Measurements from ENCODE around the gene PITPNM3.

Gene PITPNM3

DNA sequence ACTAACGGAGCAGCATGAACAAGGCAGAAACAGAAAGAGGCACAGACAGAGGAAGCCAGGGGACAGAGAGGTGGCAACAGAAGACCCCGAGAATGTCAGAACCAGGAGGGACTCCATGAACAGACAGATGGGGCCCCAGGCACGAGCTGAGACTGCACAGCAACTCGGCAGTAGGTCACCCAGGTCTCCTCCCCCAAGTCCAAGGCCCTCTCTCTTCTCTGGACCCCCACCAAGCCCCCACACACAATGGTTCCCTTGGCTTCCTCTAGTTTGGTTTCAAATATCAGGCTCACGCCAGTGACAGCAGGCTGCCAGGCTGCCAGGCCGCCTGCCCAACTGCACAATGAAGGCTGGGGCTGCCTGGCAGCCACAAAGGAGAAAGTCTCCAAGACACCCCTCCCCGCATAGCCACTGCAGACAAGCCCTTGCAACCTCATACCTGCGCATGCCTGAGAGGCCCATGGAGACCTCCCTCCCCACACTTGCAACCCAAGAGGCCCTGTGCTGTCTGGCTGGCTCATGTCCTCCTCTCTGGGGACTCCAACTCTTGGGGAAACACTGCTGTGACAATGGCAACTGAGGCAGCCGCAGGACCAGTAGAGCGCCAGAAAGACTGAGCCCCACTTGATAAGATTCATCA is 57.3 kb downstream of the PITPNM3 start:
- no peaks in the 10 kb centered on the region for H3K9me3 Mint-ChIP-seq
- no peak overlapping the region for H3K4me3 Mint-ChIP-seq
- no peak for DNase-seq
- H3K27me3 Mint-ChIP-seq = peaks cover 40% of the 10 kb centered on the region
- CTCF ChIA-PET = no interaction called here
- no peaks in the 10 kb centered on the region for H3K36me3 Mint-ChIP-seq
- no peak overlapping the region for H3K27ac Mint-ChIP-seq
- peaks cover 16% of the 10 kb centered on the region for H3K4me1 Mint-ChIP-seq

DNA sequence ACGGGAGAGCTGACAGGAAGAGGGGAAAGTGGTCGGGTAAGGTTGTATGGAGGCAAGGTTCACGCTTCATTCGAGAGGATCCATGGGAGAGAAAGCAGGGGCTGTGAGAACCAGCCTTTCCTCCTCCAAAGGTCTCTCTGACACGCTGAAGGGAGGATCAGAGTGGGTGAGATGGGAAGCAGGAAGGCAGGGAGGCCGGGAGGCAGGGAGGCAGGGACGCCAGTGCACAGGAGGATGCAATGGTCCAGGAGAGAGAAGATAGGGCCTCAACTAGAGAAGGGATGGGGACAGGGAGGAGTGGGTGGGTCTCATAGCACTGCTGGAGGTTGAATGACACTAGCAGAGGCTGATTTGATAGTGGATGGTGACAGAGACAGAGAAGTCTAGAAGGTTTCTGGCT is 58.0 kb downstream of the PITPNM3 start:
- no peaks in the 10 kb centered on the region for H3K9me3 Mint-ChIP-seq
- H3K4me1 Mint-ChIP-seq = peaks cover 16% of the 10 kb centered on the region
- DNase-seq = no peak
- no peak overlapping the region for H3K4me3 Mint-ChIP-seq
- no peak overlapping the region for H3K27ac Mint-ChIP-seq
- CTCF ChIA-PET = interaction anchor here (1.6 kb wide), 1 partner anchor 26 kb away, joined by 3 read pairs; no protein-coding TSS in a partner anchor
- H3K27me3 Mint-ChIP-seq = peaks cover 42% of the 10 kb centered on the region
- no peaks in the 10 kb centered on the region for H3K36me3 Mint-ChIP-seq

DNA sequence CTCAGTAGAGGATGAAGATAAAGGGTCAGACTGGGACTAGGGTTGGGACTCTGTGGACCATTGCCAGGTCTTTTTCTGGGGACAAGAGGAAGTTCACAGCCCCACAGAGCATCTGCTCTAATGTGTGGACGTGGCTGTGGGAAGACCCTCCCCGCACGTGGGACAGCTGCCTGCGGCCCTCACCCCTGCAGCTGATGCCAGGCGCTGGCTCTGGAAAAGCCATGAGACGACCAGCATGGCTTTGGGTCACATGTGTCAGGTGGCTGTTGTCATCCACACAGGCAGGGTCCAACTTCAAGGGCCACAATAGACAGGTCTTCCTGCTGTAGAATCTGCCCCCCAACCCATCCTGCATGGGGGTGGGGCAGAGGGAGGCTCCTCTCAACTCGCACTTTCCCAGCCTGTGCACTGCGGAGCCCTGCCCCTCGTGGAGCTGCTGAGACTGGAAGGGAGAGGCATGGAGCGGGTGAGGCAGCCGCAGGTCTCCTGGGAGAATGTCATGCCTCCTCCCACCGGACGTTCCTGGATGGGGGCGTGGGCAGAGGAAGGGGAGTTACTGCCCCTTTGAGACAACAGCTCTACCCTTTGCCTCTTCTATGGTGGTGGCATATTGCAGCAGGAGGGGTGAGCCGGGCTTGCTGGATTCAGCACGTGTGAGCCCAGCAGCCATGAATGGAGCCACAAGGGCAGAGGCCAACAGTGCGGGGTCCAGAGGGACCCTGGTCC is 58.7 kb downstream of the PITPNM3 start:
- no peak overlapping the region for H3K27ac Mint-ChIP-seq
- no peak for DNase-seq
- H3K27me3 Mint-ChIP-seq = peaks cover 42% of the 10 kb centered on the region
- H3K36me3 Mint-ChIP-seq = no peaks in the 10 kb centered on the region
- peaks cover 16% of the 10 kb centered on the region for H3K4me1 Mint-ChIP-seq
- H3K4me3 Mint-ChIP-seq = no peak overlapping the region
- CTCF ChIA-PET = interaction anchor here (1.6 kb wide), 1 partner anchor 25 kb away, joined by 3 read pairs; no protein-coding TSS in a partner anchor
- H3K9me3 Mint-ChIP-seq = no peaks in the 10 kb centered on the region

DNA sequence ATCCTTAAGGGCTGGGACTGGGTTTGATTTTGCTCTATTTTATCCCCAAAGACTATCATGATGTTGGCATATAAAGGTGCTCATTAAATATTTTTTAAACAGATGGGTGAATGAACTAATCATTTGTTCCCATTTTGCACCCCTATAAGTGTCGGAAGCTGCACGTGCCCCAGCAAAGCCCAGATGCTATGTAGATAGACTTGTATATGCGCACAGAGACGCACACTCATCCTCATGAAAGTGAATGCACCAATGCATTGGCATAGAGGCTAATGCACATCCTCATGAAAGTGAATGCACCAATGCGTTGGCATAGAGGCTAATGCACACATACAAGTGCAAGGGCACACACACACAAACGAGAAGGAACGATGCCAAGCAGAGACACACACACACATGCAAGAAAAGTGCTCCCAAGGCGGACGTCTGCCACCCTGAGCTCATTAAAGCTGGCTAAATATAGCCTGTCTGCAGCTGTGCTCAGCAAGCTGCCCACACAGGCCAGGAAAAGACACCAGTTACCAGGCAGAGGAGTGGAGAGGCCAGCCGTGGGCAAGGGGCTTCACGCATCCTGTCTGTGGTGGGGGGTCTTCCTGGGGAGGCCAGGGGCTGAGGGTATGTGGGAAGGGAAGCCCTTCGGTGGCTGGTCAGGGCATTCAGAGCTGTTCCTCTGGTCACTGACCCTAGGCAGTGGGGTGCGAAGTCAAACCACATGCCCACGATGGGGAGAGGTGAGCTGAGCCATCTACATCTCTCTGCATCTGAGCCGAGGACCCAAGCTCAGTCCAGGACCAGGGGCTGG is 59.5 kb downstream of the PITPNM3 start:
- Mint-ChIP-seq H3K4me3 (no peak overlapping the region), H3K27ac (no peak overlapping the region), H3K27me3 (peaks cover 42% of the 10 kb centered on the region), H3K4me1 (peaks cover 16% of the 10 kb centered on the region), H3K36me3 (no peaks in the 10 kb centered on the region), H3K9me3 (no peaks in the 10 kb centered on the region)
- CTCF ChIA-PET = interaction anchor here (1.6 kb wide), 1 partner anchor 24 kb away, joined by 3 read pairs; no protein-coding TSS in a partner anchor
- DNase-seq = no peak

DNA sequence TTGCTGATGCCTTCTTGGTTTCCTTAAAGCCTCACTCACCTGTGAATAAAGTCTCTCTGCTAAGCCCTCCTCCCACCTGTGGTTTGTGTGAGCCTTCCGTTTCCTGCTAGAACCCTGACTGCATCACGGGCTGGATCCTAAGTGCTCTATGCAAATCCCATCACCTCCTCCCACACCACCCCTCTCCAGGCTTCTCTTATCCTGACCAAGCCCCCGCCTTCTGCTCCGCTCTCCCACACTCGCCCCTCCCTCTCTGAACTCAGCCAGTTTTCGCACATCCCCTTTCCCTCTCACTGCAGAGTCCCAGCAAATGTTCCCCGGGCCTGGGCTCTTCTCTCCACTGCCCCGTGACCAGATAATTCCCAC is 60.3 kb downstream of the PITPNM3 start:
- CTCF ChIA-PET = interaction anchor here (0.6 to 0.8 kb wide), 2 partner anchors 23 to 1011 kb away, joined by 3 read pairs; no protein-coding TSS in a partner anchor
- H3K9me3 Mint-ChIP-seq = no peaks in the 10 kb centered on the region
- no peaks in the 10 kb centered on the region for H3K36me3 Mint-ChIP-seq
- DNase-seq = peak; percentile 36
- H3K4me3 Mint-ChIP-seq = no peak overlapping the region
- no peak overlapping the region for H3K27ac Mint-ChIP-seq
- H3K4me1 Mint-ChIP-seq = peaks cover 16% of the 10 kb centered on the region
- H3K27me3 Mint-ChIP-seq = peaks cover 36% of the 10 kb centered on the region

DNA sequence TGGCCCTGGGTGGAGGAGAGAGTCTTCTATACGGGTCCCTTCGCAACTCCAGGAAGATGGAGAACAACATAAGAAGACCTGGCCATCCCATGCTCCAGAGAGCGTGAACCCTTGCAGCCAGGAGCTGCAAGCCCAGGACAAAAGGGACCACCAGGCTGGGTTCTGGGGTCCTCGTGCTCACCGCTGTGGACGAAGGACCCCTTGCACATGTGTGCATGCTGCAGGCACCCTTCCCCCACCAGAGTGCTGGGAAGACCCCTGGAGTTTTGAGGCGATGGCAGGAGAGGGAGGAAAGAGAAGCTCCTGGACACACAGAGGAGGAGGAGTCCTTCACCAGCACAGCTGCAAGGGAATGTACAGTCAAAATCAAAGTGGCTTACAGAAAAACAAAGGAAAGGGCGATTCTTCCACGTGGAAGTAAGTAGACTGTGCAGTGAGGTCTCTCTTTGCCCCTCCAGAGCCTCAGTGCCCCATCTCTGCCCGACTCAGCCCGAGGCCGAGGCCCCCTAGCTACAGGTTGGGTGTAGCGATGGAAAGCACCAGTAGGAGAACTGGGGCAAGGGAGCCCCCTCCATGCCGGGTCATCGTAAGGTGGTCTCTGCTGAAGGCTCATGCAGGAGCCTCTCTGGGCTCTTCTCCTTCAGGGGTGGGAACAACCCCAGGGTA is 60.8 kb downstream of the PITPNM3 start:
- H3K4me3 Mint-ChIP-seq = no peak overlapping the region
- H3K27ac Mint-ChIP-seq = no peak overlapping the region
- peaks cover 36% of the 10 kb centered on the region for H3K27me3 Mint-ChIP-seq
- CTCF ChIA-PET = interaction anchor here (0.6 to 0.8 kb wide), 2 partner anchors 22 to 1012 kb away, joined by 3 read pairs; no protein-coding TSS in a partner anchor
- DNase-seq = no peak
- peaks cover 16% of the 10 kb centered on the region for H3K4me1 Mint-ChIP-seq
- H3K36me3 Mint-ChIP-seq = no peaks in the 10 kb centered on the region
- no peaks in the 10 kb centered on the region for H3K9me3 Mint-ChIP-seq

DNA sequence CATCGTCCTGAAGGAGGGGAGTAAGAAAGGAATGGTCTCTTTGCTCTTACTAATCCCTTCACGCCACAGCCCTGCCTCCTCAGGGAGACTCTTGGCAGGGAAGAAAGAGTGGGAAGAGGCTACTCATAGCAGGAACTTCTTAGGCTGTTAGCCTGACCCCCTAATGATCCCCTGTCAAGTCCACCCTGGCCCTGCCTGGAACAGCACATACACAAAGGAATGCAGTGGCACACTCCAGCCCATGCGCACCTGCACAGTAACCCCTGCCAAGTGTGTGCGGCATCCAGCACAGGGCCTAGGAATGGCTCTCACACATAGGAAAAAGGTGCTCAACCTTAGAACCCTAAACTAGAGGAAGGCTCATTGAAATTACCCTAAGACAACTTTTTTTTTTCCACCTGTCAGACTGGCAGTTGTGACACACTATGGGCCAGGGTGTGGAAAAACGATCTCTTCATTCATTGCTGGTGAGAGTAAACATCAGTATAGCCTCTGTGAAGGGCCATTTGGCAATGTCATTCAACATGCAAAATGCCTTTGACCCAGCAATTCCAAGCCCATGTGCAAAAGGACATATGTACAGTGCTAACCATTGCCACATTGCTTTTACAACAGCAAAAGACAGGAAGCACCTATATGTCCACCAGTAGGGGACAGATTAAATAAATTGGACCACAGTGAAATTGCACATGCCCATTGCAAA is 62.0 kb downstream of the PITPNM3 start:
- no peaks in the 10 kb centered on the region for H3K9me3 Mint-ChIP-seq
- no peak overlapping the region for H3K4me3 Mint-ChIP-seq
- CTCF ChIA-PET = no interaction called here
- H3K4me1 Mint-ChIP-seq = peaks cover 16% of the 10 kb centered on the region
- H3K27me3 Mint-ChIP-seq = peaks cover 40% of the 10 kb centered on the region
- no peaks in the 10 kb centered on the region for H3K36me3 Mint-ChIP-seq
- H3K27ac Mint-ChIP-seq = no peak overlapping the region
- DNase-seq = no peak

DNA sequence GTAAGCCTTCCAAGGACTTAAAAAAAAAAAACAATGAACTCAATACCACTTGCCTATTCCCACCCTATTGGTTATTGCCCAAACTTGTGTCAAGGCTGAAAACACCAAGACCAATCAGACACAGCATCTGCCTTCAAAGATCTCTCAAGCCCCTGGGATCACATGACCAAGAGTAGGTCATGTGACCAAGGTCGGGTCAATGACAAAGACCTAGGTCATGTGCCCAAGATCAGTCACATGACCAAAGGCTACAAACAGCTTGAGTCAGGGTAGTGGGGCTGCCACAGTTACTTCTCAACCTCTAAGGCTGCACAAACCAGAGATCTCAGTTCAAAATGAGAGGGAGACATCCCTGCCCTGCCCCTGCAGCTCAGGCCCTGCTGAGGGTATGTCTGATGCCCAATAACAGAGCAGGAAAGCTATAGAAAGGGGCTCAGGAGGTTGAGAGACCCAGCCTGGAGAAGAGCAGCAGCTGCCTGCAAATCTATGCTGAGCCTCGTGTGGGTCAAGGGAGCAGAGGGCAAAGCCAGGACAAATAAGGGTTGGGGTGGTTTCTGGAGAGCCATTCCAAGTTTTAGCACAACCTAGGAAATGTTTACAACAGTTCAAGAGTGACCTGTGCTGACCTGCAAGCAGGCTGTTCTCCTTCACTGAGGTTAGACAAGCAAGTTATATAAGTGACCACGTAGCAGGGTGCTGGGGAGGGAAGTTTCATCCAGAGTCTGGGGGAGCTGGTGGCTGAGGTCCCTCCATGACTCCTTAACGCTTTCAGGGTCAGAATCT is 63.3 kb downstream of the PITPNM3 start:
- no peak overlapping the region for H3K4me3 Mint-ChIP-seq
- no peak for DNase-seq
- H3K36me3 Mint-ChIP-seq = no peaks in the 10 kb centered on the region
- peaks cover 33% of the 10 kb centered on the region for H3K27me3 Mint-ChIP-seq
- no peaks in the 10 kb centered on the region for H3K9me3 Mint-ChIP-seq
- peaks cover 16% of the 10 kb centered on the region for H3K4me1 Mint-ChIP-seq
- CTCF ChIA-PET = no interaction called here
- no peak overlapping the region for H3K27ac Mint-ChIP-seq

DNA sequence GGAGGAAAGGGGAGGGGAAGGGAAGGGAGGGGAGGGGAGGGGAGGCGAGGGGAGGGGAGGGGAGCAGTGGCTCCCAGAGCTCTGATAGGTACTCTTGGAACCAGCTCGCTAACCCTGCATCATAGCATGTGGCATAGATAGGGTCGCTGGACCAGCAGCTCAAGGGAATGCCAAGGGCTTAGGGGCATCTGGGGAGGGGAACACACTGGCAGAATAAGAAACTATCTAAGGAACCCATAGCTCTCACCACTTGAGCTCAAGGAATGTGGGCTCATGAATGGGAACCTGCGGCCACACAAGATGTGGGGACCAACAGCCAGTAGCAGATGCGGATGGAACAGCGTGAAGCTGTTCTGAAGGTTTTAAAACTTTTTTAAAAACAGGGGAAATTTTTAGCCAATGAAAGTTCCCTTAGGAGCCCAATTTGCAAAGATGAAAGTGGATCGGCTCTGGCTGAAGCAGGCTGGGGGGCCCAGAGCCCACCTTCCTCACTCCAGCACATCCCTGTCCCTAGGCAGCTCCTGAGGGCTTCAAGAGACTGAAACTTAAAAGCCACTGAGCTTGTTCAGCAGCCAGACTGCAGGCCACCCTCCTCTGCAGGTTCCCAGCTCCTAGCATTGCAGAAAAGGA is 65.2 kb downstream of the PITPNM3 start:
- CTCF ChIA-PET = interaction anchor here (0.7 to 1.4 kb wide), 2 partner anchors 18 to 168 kb away, joined by 3 to 5 read pairs; no protein-coding TSS in a partner anchor
- H3K36me3 Mint-ChIP-seq = no peaks in the 10 kb centered on the region
- peaks cover 10% of the 10 kb centered on the region for H3K4me1 Mint-ChIP-seq
- H3K4me3 Mint-ChIP-seq = no peak overlapping the region
- H3K27ac Mint-ChIP-seq = no peak overlapping the region
- DNase-seq = peak; percentile 4
- no peaks in the 10 kb centered on the region for H3K9me3 Mint-ChIP-seq
- peaks cover 24% of the 10 kb centered on the region for H3K27me3 Mint-ChIP-seq

DNA sequence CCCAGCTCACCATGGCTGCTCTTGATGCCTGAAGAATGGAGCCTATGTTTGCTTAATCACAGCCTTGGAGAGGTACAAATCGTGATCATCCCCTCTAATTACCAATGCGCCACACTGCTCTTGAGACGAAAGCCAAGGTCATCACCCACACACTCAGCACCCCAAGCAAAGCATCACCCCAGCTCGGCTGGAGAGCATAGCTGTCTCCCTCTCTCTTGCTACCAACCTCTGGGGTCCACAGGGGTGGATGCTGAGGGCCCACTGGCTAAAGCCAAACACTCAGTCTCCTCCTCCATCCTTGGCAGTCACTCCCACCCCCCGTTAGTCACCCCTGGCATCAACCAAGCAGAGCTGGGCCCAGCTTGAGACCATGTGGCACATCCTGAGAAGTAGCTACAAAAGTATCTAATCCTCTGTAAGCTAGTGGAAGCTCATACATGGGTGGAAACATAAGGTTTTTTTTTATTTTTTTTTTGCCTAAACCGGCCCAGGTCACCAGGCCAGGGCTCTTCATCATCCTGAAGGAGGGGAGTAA is 67.3 kb downstream of the PITPNM3 start:
- Mint-ChIP-seq H3K36me3 (no peaks in the 10 kb centered on the region), H3K4me3 (no peak overlapping the region), H3K27me3 (peaks cover 27% of the 10 kb centered on the region), H3K4me1 (no peaks in the 10 kb centered on the region), H3K27ac (no peak overlapping the region), H3K9me3 (no peaks in the 10 kb centered on the region)
- CTCF ChIA-PET = interaction anchor here (1.5 kb wide), 1 partner anchor 16 kb away, joined by 5 read pairs; no protein-coding TSS in a partner anchor
- DNase-seq = no peak

DNA sequence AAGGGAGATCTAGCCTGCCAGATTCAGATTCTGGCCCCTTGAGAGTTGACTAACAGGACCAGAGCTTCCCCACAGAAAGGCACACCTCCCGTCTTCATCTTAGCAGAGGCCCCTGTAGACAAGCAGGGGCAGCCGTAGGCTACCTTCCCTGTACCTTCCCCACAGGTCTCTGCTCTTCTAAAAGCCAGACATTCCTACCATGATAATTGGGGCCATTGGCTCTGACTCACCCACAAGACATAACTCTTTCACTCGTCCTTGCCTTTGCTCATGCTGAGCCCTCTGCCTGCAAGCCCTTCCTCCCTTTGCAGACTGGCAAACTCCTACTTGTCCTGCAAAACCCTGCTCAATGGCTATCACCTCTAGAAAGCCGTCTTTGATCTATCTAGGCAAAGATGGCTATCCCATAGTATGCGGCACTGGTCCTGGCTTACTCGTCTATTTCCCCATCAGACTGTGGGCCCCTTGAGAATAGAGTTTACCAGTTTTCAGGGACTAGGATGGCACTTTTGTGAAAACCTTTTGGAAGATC is 68.3 kb downstream of the PITPNM3 start:
- no peaks in the 10 kb centered on the region for H3K9me3 Mint-ChIP-seq
- H3K36me3 Mint-ChIP-seq = no peaks in the 10 kb centered on the region
- CTCF ChIA-PET = interaction anchor here (1.5 kb wide), 1 partner anchor 15 kb away, joined by 5 read pairs; no protein-coding TSS in a partner anchor
- no peaks in the 10 kb centered on the region for H3K4me1 Mint-ChIP-seq
- DNase-seq = no peak
- H3K27ac Mint-ChIP-seq = no peak overlapping the region
- H3K27me3 Mint-ChIP-seq = peaks cover 24% of the 10 kb centered on the region
- H3K4me3 Mint-ChIP-seq = no peak overlapping the region

DNA sequence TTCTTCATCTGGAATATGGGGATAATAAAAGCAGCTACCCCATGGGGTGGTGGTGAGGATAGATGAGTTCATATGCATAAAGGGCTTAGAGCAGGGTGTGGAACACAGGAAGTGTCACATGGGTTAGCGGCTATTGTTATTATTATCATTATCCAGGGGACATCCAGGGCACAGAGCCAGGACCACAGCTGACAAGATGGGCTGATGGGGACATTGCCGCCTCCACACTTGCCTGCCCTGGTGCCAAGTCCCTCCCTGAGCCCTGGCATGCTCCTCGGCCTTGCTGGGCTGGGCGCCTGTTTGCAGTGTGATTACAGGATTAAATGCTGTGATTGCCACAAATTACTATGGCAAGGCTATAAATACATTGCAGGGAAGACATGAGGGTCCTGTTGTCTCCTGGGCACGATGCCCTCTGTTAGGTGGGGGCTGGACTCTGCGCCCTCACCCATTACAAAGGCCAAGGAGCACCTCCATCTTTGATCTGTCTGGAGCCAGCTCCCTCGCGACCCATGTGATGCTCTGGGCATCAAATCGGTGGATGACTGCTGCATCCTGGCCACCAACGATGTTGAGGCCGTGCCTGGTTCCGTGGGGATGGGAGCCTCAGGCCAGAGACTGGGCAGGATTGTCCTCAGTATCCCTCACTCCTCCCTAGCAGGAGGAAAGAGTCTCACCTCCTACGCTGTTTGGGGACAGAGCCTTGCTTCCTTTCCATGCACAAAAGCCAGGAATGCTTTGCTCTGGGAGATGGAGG is 68.9 kb downstream of the PITPNM3 start:
- CTCF ChIA-PET = no interaction called here
- no peaks in the 10 kb centered on the region for H3K36me3 Mint-ChIP-seq
- no peaks in the 10 kb centered on the region for H3K4me1 Mint-ChIP-seq
- DNase-seq = no peak
- H3K4me3 Mint-ChIP-seq = no peak overlapping the region
- no peak overlapping the region for H3K27ac Mint-ChIP-seq
- no peaks in the 10 kb centered on the region for H3K9me3 Mint-ChIP-seq
- H3K27me3 Mint-ChIP-seq = peaks cover 24% of the 10 kb centered on the region

Measured in activated naive CD4-positive, alpha-beta T cell treated with anti-CD3 and anti-CD28 coated beads, Interleukin-2, amount 10 ng/mL, durations not matched to agents 7 days and 5 days (primary cell).